Testis (tissue), 3 donors: ENCODE data around the gene TMEM242. TPM values are rescaled to one million over a fixed set of nuclear protein-coding genes. Genes with fewer than 3 reads are reported as not detected.

Experiments used
- DNase-seq: peaks from one replicate; pipeline ENCODE4 v3.0.0-alpha.2; 2019
- H3K27ac ChIP-seq, 2 donors: fragments of 200-600 bp; sonication (generic); one replicate each; pipeline ENCODE4 v1.5.1; 2019
- H3K27me3 ChIP-seq: fragments of 200-600 bp; sonication (generic); one replicate; pipeline ENCODE4 v1.5.1; 2019
- H3K36me3 ChIP-seq: fragments of 200-600 bp; sonication (generic); one replicate; pipeline ENCODE4 v1.5.1; 2017; ENCODE audit warnings: low read depth; ENCODE audit errors: missing control alignments
- H3K4me1 ChIP-seq: fragments of 200-600 bp; sonication (generic); one replicate; pipeline ENCODE4 v1.5.1; 2019
- H3K4me3 ChIP-seq, 2 donors: fragments of 200-600 bp; sonication (generic); one replicate each; pipeline ENCODE4 v1.5.1; 2017 to 2019
- H3K9me3 ChIP-seq: fragments of 200-600 bp; sonication (generic); one replicate; pipeline ENCODE4 v1.5.1; 2017
- POLR2A ChIP-seq: fragments of 450-650 bp; IDR thresholded peaks from one replicate; pipeline ENCODE4 v1.6.1; 2017; ENCODE audit warnings: antibody characterized with exemption, mild to moderate bottlenecking, moderate library complexity
- WGBS, 2 donors: methylation state at CpG; one replicate each; pipeline ENCODE4 v1.1.5; 2018; 5-methylcytosine and 5-hydroxymethylcytosine counted together
- intact Hi-C: fragments of 100-400 bp; cut with DNase I; formaldehyde crosslinking; loops from one replicate; pipeline ENCODE4 v1.15.1; 2023; ENCODE audit warnings: low total_unique reads
- polyA plus RNA-seq: library from polyadenylated mRNA; stranded (reverse); fragments of 350-450 nt; fragmentation: Illumina TruSeq; extraction: RNeasy Lipid Tissue Mini Kit (QIAGEN cat#74804); gene quantifications from one replicate; pipeline ENCODE4 v1.2.3, GENCODE V29; 2014; ENCODE audit warnings: low read depth, low replicate concordance; ENCODE audit not compliant: insufficient read depth
- total RNA-seq, 2 donors: library from RNA; depleted of rRNA; stranded (reverse); fragments of >200 nt; gene quantifications; one replicate each; pipeline ENCODE4 v1.2.3, GENCODE V29; 2016
- TF ChIP-seq, protein P1 (sequence below), 3 experiments: fragments of 450-650 bp in 2 of 3; fragments of 200-600 bp in 1 of 3; sonication (generic) in 1 of 3; IDR thresholded peaks; one replicate each; pipeline ENCODE4 v1.5.1; 2016 to 2019; ENCODE audit warnings: antibody characterized with exemption in 3 of 3, mild to moderate bottlenecking in 2 of 3, moderate library complexity in 1 of 3

TMEM242 gene
- total and polyA plus RNA-seq, 3 donors from 2014 or later: 8.9 to 11.9 (median 10.3) TPM

DNA sequence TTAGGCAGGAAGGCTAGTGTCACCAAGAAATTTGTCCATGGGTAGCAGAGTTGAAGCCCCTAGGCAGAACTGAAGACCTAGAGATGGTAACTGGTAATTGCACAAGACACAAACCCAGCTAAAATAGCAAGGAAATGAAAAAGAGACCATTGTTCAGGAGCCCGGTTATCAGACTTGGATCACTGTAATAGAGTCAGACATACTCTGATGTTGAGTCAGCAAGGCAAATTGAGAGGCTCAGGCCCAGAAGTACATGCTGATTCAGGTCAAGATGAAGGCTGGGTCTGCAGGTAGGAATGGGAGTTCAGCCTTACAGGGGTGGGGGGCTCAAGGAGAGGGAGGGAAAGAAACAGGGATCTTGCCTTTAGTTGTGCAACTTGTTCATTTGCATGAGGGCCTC, 6.5 kb upstream of the TMEM242 start:
- Histone ChIP-seq H3K4me1 (peaks cover 9% of the 10 kb centered on the region), H3K9me3 (no peaks in the 10 kb centered on the region), H3K27ac (no peak overlapping the region), H3K27me3 (no peaks in the 10 kb centered on the region), H3K36me3 (no peaks in the 10 kb centered on the region), H3K4me3 (no peak overlapping the region)
- TF ChIP-seq, protein P1, sequence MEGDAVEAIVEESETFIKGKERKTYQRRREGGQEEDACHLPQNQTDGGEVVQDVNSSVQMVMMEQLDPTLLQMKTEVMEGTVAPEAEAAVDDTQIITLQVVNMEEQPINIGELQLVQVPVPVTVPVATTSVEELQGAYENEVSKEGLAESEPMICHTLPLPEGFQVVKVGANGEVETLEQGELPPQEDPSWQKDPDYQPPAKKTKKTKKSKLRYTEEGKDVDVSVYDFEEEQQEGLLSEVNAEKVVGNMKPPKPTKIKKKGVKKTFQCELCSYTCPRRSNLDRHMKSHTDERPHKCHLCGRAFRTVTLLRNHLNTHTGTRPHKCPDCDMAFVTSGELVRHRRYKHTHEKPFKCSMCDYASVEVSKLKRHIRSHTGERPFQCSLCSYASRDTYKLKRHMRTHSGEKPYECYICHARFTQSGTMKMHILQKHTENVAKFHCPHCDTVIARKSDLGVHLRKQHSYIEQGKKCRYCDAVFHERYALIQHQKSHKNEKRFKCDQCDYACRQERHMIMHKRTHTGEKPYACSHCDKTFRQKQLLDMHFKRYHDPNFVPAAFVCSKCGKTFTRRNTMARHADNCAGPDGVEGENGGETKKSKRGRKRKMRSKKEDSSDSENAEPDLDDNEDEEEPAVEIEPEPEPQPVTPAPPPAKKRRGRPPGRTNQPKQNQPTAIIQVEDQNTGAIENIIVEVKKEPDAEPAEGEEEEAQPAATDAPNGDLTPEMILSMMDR (IDR thresholded peaks at IDR 0.05): no peak
- TF ChIP-seq POLR2A: no peak
- DNase-seq: no peak
- intact Hi-C loops: no loop called here
- 92 to 100% methylated on average over 1 of the region's 1 CpG for WGBS, 2 donors

DNA sequence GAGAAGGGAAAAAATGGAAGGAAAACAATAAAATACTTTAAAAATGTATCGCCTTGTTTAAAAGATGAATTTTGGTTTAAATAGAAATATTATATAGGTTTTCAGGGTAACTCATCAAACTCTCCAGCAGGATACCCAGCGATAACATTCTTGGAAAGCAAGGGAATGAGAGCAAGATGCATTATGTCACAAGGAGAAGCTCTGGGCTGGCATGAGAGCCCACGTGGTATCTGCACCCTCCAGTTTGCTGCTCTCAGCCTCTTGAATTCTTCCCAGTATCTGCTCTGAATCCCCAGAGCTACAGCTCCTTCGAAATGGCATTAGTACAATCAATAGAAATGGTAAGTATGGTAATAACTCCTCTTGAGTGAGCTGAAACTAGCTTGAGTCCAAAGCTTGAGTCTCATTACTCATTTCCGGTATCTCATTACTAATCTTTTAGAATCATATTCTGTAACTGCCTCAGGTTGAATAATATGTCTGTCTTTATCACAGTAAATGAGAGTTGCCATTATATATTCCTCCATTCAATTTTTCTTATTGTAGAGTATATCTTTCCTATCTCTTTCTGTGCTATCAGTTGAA, 4.9 kb upstream of the TMEM242 start:
- Histone ChIP-seq H3K4me1 (peaks cover 12% of the 10 kb centered on the region), H3K27me3 (no peaks in the 10 kb centered on the region), H3K27ac (no peak overlapping the region), H3K9me3 (no peaks in the 10 kb centered on the region), H3K4me3 (no peak overlapping the region), H3K36me3 (no peaks in the 10 kb centered on the region)
- no peak for DNase-seq
- TF ChIP-seq, protein P1 (IDR thresholded peaks at IDR 0.05): no peak
- TF ChIP-seq POLR2A: no peak
- WGBS, 2 donors: 76 to 77% methylated on average over 5 of the region's 5 CpGs
- intact Hi-C loops: no loop called here

DNA sequence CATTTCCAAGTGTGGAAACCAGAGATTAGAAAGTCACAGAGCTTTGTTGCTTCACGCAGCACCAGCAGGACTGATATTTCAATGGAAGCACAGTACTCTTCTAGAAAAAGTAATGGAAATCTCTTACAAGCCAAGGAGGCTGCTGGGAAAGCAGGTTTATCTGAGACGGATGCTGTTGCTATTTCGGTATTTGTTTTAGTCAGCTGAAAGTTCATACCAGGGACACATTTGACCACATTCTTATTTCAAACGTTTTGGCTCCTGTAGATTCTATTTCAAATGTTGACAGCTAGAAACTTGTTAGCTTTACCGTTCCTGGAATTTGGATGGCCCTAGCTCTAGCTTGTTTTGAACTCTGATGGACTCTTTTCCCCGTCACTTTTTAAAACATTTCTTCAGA, 3.7 kb upstream of the TMEM242 start:
- H3K27ac ChIP-seq: no peak overlapping the region
- TF ChIP-seq, protein P1 (IDR thresholded peaks at IDR 0.05): no peak
- TF ChIP-seq POLR2A: no peak
- 29 to 34% methylated on average over 6 of the region's 6 CpGs for WGBS, 2 donors
- H3K4me3 ChIP-seq: no peak overlapping the region
- H3K36me3 ChIP-seq: no peaks in the 10 kb centered on the region
- no peak for DNase-seq
- no peaks in the 10 kb centered on the region for H3K9me3 ChIP-seq
- peaks cover 10% of the 10 kb centered on the region for H3K4me1 ChIP-seq
- H3K27me3 ChIP-seq: no peaks in the 10 kb centered on the region
- intact Hi-C loops: no loop called here

DNA sequence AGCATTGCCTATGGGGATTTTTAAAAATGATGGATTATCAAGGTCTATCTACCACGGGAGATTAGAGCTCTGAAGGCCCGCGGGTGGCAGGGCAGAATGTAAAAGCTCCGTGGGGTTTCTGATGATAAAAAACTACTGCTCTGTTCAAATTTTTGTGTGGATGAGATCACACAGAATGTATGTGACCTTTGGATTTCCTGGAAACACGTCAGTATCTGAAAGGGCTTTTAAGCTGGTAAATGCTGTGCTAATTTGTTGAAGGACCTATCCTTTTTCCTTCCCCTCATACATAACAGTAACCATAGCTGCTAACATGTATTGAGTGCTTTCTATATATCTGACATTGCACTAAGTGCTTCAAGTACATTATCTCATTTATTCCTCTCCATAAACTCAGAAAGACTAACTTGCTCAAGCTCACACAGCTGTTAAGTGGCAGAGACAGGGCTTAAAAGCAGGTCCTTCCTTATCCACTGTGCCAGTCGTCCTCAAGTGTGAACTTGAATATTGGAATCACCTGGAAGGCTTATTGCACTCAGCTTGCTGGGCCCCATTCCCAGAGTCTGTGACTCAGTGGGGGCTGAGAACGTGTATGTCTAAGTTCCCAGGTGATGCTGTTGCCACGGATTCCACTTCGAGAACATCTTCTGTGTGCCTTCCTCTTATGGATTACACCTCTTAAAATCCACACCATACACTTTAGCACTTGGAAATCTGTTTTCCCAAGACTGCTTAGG, 1.9 kb upstream of the TMEM242 start:
- Histone ChIP-seq H3K9me3 (no peaks in the 10 kb centered on the region), H3K27ac (no peak overlapping the region), H3K27me3 (no peaks in the 10 kb centered on the region), H3K4me1 (peaks cover 10% of the 10 kb centered on the region), H3K4me3 (no peak overlapping the region), H3K36me3 (no peaks in the 10 kb centered on the region)
- TF ChIP-seq, protein P1 (IDR thresholded peaks at IDR 0.05): no peak
- intact Hi-C loops: no loop called here
- DNase-seq: no peak
- WGBS, 2 donors: 58 to 67% methylated on average over 9 of the region's 9 CpGs

DNA sequence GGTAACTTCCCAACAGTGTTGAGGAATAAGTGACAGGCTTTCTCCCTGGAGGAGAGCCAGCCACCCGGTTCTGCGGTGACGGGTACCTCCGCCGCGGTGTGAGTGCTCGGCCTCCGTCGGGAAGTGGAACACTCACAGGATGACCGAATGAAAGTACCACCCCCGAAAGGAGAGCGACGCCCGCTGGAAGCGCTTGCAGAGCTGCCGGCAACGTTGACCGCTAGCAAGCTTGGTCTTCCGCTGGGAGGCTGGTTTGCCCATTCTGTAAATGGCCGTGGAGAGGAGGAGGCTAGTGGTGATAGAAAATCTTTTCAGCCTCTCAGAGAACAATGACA, 614 bp upstream of the TMEM242 start:
- WGBS, 2 donors: 0% methylated on average over 9 to 20 of the region's 20 CpGs
- Histone ChIP-seq H3K4me1 (peaks cover 10% of the 10 kb centered on the region), H3K27me3 (no peaks in the 10 kb centered on the region), H3K27ac (peak overlapping the region; percentile 52 to 85), H3K36me3 (no peaks in the 10 kb centered on the region), H3K9me3 (no peaks in the 10 kb centered on the region), H3K4me3 (peak overlapping the region; percentile 79 to 80)
- intact Hi-C loops: no loop called here
- peak; percentile 83 for DNase-seq
- TF ChIP-seq POLR2A: no peak
- TF ChIP-seq, protein P1 (IDR thresholded peaks at IDR 0.05): no peak
